ENCODE measurements around the gene DSCAML1.

GRCh38 chr11:117394221-117394925 lies 402.6 kb downstream of the DSCAML1 start:
- no peak for TF ChIP-seq EZH2phosphoT487 (IDR thresholded peaks at IDR 0.05; ENCODE audit: low read depth)
- TF ChIP-seq, protein P1, sequence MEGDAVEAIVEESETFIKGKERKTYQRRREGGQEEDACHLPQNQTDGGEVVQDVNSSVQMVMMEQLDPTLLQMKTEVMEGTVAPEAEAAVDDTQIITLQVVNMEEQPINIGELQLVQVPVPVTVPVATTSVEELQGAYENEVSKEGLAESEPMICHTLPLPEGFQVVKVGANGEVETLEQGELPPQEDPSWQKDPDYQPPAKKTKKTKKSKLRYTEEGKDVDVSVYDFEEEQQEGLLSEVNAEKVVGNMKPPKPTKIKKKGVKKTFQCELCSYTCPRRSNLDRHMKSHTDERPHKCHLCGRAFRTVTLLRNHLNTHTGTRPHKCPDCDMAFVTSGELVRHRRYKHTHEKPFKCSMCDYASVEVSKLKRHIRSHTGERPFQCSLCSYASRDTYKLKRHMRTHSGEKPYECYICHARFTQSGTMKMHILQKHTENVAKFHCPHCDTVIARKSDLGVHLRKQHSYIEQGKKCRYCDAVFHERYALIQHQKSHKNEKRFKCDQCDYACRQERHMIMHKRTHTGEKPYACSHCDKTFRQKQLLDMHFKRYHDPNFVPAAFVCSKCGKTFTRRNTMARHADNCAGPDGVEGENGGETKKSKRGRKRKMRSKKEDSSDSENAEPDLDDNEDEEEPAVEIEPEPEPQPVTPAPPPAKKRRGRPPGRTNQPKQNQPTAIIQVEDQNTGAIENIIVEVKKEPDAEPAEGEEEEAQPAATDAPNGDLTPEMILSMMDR (IDR thresholded peaks at IDR 0.05; ENCODE audit: low read depth, low read length), result no peak
